ENCODE results near the gene C4orf50.

The C4orf50 gene

GRCh38 chr4:6018331-6018730 lies at the start of gene C4orf50:
C4orf50 (minus strand) TSS chr4:6018431.
- DNase-seq, result no peak

GRCh38 chr4:6065934-6066590 lies 47.8 kb upstream of the C4orf50 start:
- DNase-seq, result no peak

GRCh38 chr4:6065166-6065565 lies 46.9 kb upstream of the C4orf50 start:
- no peak for DNase-seq

GRCh38 chr4:6064383-6064782 lies 46.2 kb upstream of the C4orf50 start:
- DNase-seq, result no peak

GRCh38 chr4:6063684-6064083 lies 45.5 kb upstream of the C4orf50 start:
- DNase-seq, result no peak

GRCh38 chr4:6062133-6062532 lies 43.9 kb upstream of the C4orf50 start:
- DNase-seq, result no peak

- no peak for DNase-seq
Measured at GRCh38 chr4:6059375-6059805, 41.2 kb upstream of the C4orf50 start.

- DNase-seq, result no peak
Measured at GRCh38 chr4:6058531-6059374, 40.5 kb upstream of the C4orf50 start.

- DNase-seq, result no peak
Measured at GRCh38 chr4:6056976-6057766, 38.9 kb upstream of the C4orf50 start.

- DNase-seq, result no peak
Measured at GRCh38 chr4:6055436-6055835, 37.2 kb upstream of the C4orf50 start.

- DNase-seq, result no peak
Measured at GRCh38 chr4:6055030-6055429, 36.8 kb upstream of the C4orf50 start.

- DNase-seq, result no peak
Measured at GRCh38 chr4:6054162-6054922, 36.1 kb upstream of the C4orf50 start.

- DNase-seq, result no peak
Measured at GRCh38 chr4:6052679-6053078, 34.4 kb upstream of the C4orf50 start.

GRCh38 chr4:6050551-6050950 lies 32.3 kb upstream of the C4orf50 start:
- DNase-seq, result no peak

- no peak for DNase-seq
Measured at GRCh38 chr4:6049985-6050384, 31.8 kb upstream of the C4orf50 start.

GRCh38 chr4:6049278-6049677 lies 31.0 kb upstream of the C4orf50 start:
- DNase-seq, result no peak

GRCh38 chr4:6048537-6048936 lies 30.3 kb upstream of the C4orf50 start:
- DNase-seq, result no peak

- no peak for DNase-seq
Measured at GRCh38 chr4:6047130-6047673, 29.0 kb upstream of the C4orf50 start.

- no peak for DNase-seq
Measured at GRCh38 chr4:6046526-6047129, 28.4 kb upstream of the C4orf50 start.

GRCh38 chr4:6044805-6045204 lies 26.6 kb upstream of the C4orf50 start:
- DNase-seq, result no peak

GRCh38 chr4:6044276-6044675 lies 26.0 kb upstream of the C4orf50 start:
- DNase-seq, result no peak

GRCh38 chr4:6043843-6044242 lies 25.6 kb upstream of the C4orf50 start:
- no peak for DNase-seq
